Globus pallidus (tissue), 1 donor: ENCODE results near the gene TSHZ1.
"Not testable (repeated sequence)": the region's sequence is repeated elsewhere in the genome, so short reads cannot be mapped to it uniquely, and the experiment has no call there.

Source experiments
- DNase-seq: peaks from one replicate; pipeline ENCODE4 v3.0.0-alpha.2; 2015; ENCODE audit warnings: low spot score

TSHZ1 gene

GRCh38 chr18:75316223-75316622 lies 105.6 kb downstream of the TSHZ1 start:
- DNase-seq = no peak

- DNase-seq = no peak
Observed at GRCh38 chr18:75316826-75317225, 106.2 kb downstream of the TSHZ1 start.

- no peak for DNase-seq
Observed at GRCh38 chr18:75317300-75317699, 106.7 kb downstream of the TSHZ1 start.

GRCh38 chr18:75317703-75318102 lies 107.1 kb downstream of the TSHZ1 start:
- no peak for DNase-seq

GRCh38 chr18:75319905-75320304 lies 109.3 kb downstream of the TSHZ1 start:
- no peak for DNase-seq

- no peak for DNase-seq
Observed at GRCh38 chr18:75320506-75320905, 109.9 kb downstream of the TSHZ1 start.

- no peak for DNase-seq
Observed at GRCh38 chr18:75321431-75321830, 110.8 kb downstream of the TSHZ1 start.

- DNase-seq = no peak
Observed at GRCh38 chr18:75322206-75322605, 111.6 kb downstream of the TSHZ1 start.

GRCh38 chr18:75323821-75324585 lies 113.4 kb downstream of the TSHZ1 start:
- no peak for DNase-seq

GRCh38 chr18:75324686-75325257 lies 114.2 kb downstream of the TSHZ1 start:
- DNase-seq = no peak

- not testable (repeated sequence) for DNase-seq
Observed at GRCh38 chr18:75329753-75330152, 119.2 kb downstream of the TSHZ1 start.

GRCh38 chr18:75330308-75330707 lies 119.7 kb downstream of the TSHZ1 start:
- DNase-seq = no peak

GRCh38 chr18:75334869-75335268 lies 124.3 kb downstream of the TSHZ1 start:
- DNase-seq = no peak

- no peak for DNase-seq
Observed at GRCh38 chr18:75335511-75335910, 124.9 kb downstream of the TSHZ1 start.

- DNase-seq = no peak
Observed at GRCh38 chr18:75336767-75337166, 126.2 kb downstream of the TSHZ1 start.

GRCh38 chr18:75337348-75337747 lies 126.8 kb downstream of the TSHZ1 start:
- DNase-seq = no peak

GRCh38 chr18:75338631-75339030 lies 128.0 kb downstream of the TSHZ1 start:
- no peak for DNase-seq
